Mesendoderm (in vitro differentiated cells): ENCODE data around the gene MMP24.

ENCODE experiments used
- DNase-seq: peaks from one replicate; pipeline ENCODE4 v3.0.0; 2013
- H2AK5ac ChIP-seq: 2 replicates; pipeline ENCODE4 v1.6.1; 2013; ENCODE audit warnings: low read length, inconsistent platforms
- H2BK120ac ChIP-seq: 2 replicates; pipeline ENCODE4 v1.6.1; 2013; ENCODE audit warnings: low read depth, mild to moderate bottlenecking, low read length, moderate library complexity, mixed read lengths
- H2BK15ac ChIP-seq: replicated peaks from 2 replicates; pipeline ENCODE4 v1.6.1; 2013; ENCODE audit warnings: low read depth, mild to moderate bottlenecking, moderate library complexity
- H2BK5ac ChIP-seq: 2 replicates; pipeline ENCODE4 v1.6.1; 2013; ENCODE audit warnings: low read length, inconsistent platforms
- H3K18ac ChIP-seq: 2 replicates; pipeline ENCODE4 v1.6.1; 2013; ENCODE audit warnings: mild to moderate bottlenecking, low read length, mixed read lengths
- H3K23ac ChIP-seq: one replicate; pipeline ENCODE4 v1.6.1; 2013; ENCODE audit warnings: low read length
- H3K27ac ChIP-seq: 2 replicates; pipeline ENCODE4 v1.5.1; 2013; ENCODE audit warnings: low read depth, mild to moderate bottlenecking, inconsistent platforms, low read length, moderate library complexity
- H3K27me3 ChIP-seq: 2 replicates; pipeline ENCODE4 v1.6.1; 2013; ENCODE audit warnings: low read length, control low read depth, mild to moderate bottlenecking, inconsistent platforms; ENCODE audit not compliant: insufficient read depth, poor library complexity
- H3K36me3 ChIP-seq: 2 replicates; pipeline ENCODE4 v1.6.1; 2013; ENCODE audit warnings: low read length, inconsistent platforms; ENCODE audit not compliant: control insufficient read depth, insufficient read depth
- H3K4ac ChIP-seq: one replicate; pipeline ENCODE4 v1.6.1; 2013; ENCODE audit warnings: low read depth, mild to moderate bottlenecking, low read length, moderate library complexity
- H3K4me1 ChIP-seq: 2 replicates; pipeline ENCODE4 v1.6.1; 2013; ENCODE audit warnings: low read depth, low read length, inconsistent platforms; ENCODE audit not compliant: control insufficient read depth
- H3K4me2 ChIP-seq: 2 replicates; pipeline ENCODE4 v1.6.1; 2013; ENCODE audit warnings: low read length
- H3K4me3 ChIP-seq: 2 replicates; pipeline ENCODE4 v1.5.1; 2013; ENCODE audit warnings: mild to moderate bottlenecking, low read length
- H3K56ac ChIP-seq: one replicate; pipeline ENCODE4 v1.6.1; 2013; ENCODE audit warnings: low read length
- H3K79me1 ChIP-seq: 2 replicates; pipeline ENCODE4 v1.6.1; 2013; ENCODE audit warnings: low read length, inconsistent platforms
- H3K79me2 ChIP-seq: 2 replicates; pipeline ENCODE4 v1.6.1; 2013; ENCODE audit warnings: mild to moderate bottlenecking, low read length; ENCODE audit not compliant: control insufficient read depth, insufficient read depth
- H3K9ac ChIP-seq: 2 replicates; pipeline ENCODE4 v1.6.1; 2013; ENCODE audit warnings: low read length, inconsistent platforms
- H4K5ac ChIP-seq: one replicate; pipeline ENCODE4 v1.6.1; 2013; ENCODE audit warnings: low read length
- H4K8ac ChIP-seq: one replicate; pipeline ENCODE4 v1.6.1; 2013; ENCODE audit warnings: low read depth, mild to moderate bottlenecking, control low read depth, low read length, moderate library complexity
- WGBS: extraction: QIAGEN DNeasy Blood & Tissue Kit; methylation state at CpG from one replicate; pipeline ENCODE4 v1.1.7; 2013; ENCODE audit warnings: low lambda C conversion rate, missing lambda C conversion rate; ENCODE audit not compliant: insufficient coverage; ENCODE audit errors: extremely low coverage; 5-methylcytosine and 5-hydroxymethylcytosine counted together

MMP24 gene

GRCh38 chr20:35285806-35286076 lies 59.3 kb downstream of the MMP24 start:
- Histone ChIP-seq H3K4me3 (no peak overlapping the region), H2BK5ac (no peak overlapping the region), H3K56ac (no peak overlapping the region), H3K4me1 (peaks cover 5% of the 10 kb centered on the region), H3K36me3 (peaks cover 1% of the 10 kb centered on the region), H3K9ac (no peak overlapping the region), H2BK15ac (no peak overlapping the region), H3K27ac (no peak overlapping the region), H3K4ac (no peak overlapping the region), H2AK5ac (no peak overlapping the region), H4K5ac (no peak overlapping the region), H3K79me2 (peaks cover 18% of the 10 kb centered on the region), H3K79me1 (peaks cover 7% of the 10 kb centered on the region), H3K18ac (no peak overlapping the region), H4K8ac (no peak overlapping the region), H3K4me2 (no peak overlapping the region), H3K27me3 (no peaks in the 10 kb centered on the region), H2BK120ac (no peak overlapping the region), H3K23ac (no peak overlapping the region)
- WGBS: no CpG with 5 or more reads among the region's 5 CpGs
- DNase-seq: no peak

GRCh38 chr20:35286077-35286898 lies 59.8 kb downstream of the MMP24 start:
- H3K27me3 ChIP-seq: no peaks in the 10 kb centered on the region
- no peak overlapping the region for H3K18ac ChIP-seq
- H2BK5ac ChIP-seq: no peak overlapping the region
- no peak overlapping the region for H2BK120ac ChIP-seq
- H3K56ac ChIP-seq: no peak overlapping the region
- H4K5ac ChIP-seq: no peak overlapping the region
- peaks cover 1% of the 10 kb centered on the region for H3K36me3 ChIP-seq
- no peak overlapping the region for H3K9ac ChIP-seq
- peaks cover 5% of the 10 kb centered on the region for H3K4me1 ChIP-seq
- H2BK15ac ChIP-seq: no peak overlapping the region
- H3K4ac ChIP-seq: no peak overlapping the region
- no CpG with 5 or more reads among the region's 12 CpGs for WGBS
- no peak overlapping the region for H3K4me3 ChIP-seq
- H2AK5ac ChIP-seq: no peak overlapping the region
- H3K79me1 ChIP-seq: peaks cover 7% of the 10 kb centered on the region
- DNase-seq: no peak
- H3K23ac ChIP-seq: no peak overlapping the region
- H3K79me2 ChIP-seq: peaks cover 18% of the 10 kb centered on the region
- no peak overlapping the region for H4K8ac ChIP-seq
- no peak overlapping the region for H3K4me2 ChIP-seq
- H3K27ac ChIP-seq: no peak overlapping the region

GRCh38 chr20:35286899-35287508 lies 60.5 kb downstream of the MMP24 start:
- no peak overlapping the region for H3K27ac ChIP-seq

GRCh38 chr20:35287509-35288324 lies 61.2 kb downstream of the MMP24 start:
- WGBS: no CpG with 5 or more reads among the region's 28 CpGs
- Histone ChIP-seq H4K5ac (no peak overlapping the region), H3K23ac (no peak overlapping the region), H3K4me1 (peaks cover 5% of the 10 kb centered on the region), H2BK120ac (no peak overlapping the region), H3K18ac (no peak overlapping the region), H2BK15ac (no peak overlapping the region), H4K8ac (no peak overlapping the region), H3K4me2 (no peak overlapping the region), H3K4me3 (no peak overlapping the region), H3K4ac (no peak overlapping the region), H2BK5ac (no peak overlapping the region), H3K36me3 (peaks cover 1% of the 10 kb centered on the region), H3K79me1 (peaks cover 7% of the 10 kb centered on the region), H3K79me2 (peaks cover 12% of the 10 kb centered on the region), H2AK5ac (no peak overlapping the region), H3K27me3 (no peaks in the 10 kb centered on the region), H3K9ac (no peak overlapping the region), H3K27ac (no peak overlapping the region), H3K56ac (no peak overlapping the region)
- DNase-seq: no peak

More at GRCh38 chr20:35286899-35287508, 60.5 kb downstream of the MMP24 start:
- Histone ChIP-seq H3K9ac (no peak overlapping the region), H2BK5ac (no peak overlapping the region), H4K5ac (no peak overlapping the region), H2BK120ac (no peak overlapping the region), H3K4me1 (peaks cover 5% of the 10 kb centered on the region), H2BK15ac (no peak overlapping the region), H4K8ac (no peak overlapping the region), H3K4me2 (no peak overlapping the region), H3K56ac (no peak overlapping the region), H3K79me1 (peaks cover 7% of the 10 kb centered on the region), H2AK5ac (no peak overlapping the region), H3K27me3 (no peaks in the 10 kb centered on the region), H3K18ac (no peak overlapping the region), H3K79me2 (peaks cover 15% of the 10 kb centered on the region), H3K23ac (no peak overlapping the region), H3K36me3 (peaks cover 1% of the 10 kb centered on the region), H3K4me3 (no peak overlapping the region), H3K4ac (no peak overlapping the region)
- no peak for DNase-seq
- no CpG with 5 or more reads among the region's 17 CpGs for WGBS

- H3K4me3 ChIP-seq: no peak overlapping the region
- H3K9ac ChIP-seq: no peak overlapping the region
- no peak overlapping the region for H3K27ac ChIP-seq
- H3K23ac ChIP-seq: no peak overlapping the region
- no peak overlapping the region for H3K4me2 ChIP-seq
- no CpG with 5 or more reads among the region's 19 CpGs for whole genome bisulfite sequencing
- H3K4ac ChIP-seq: no peak overlapping the region
- H2BK5ac ChIP-seq: no peak overlapping the region
- no peaks in the 10 kb centered on the region for H3K27me3 ChIP-seq
- H2AK5ac ChIP-seq: no peak overlapping the region
- H3K79me1 ChIP-seq: peaks cover 4% of the 10 kb centered on the region
- peaks cover 8% of the 10 kb centered on the region for H3K79me2 ChIP-seq
- no peak overlapping the region for H2BK120ac ChIP-seq
- no peak for DNase-seq
- H4K5ac ChIP-seq: no peak overlapping the region
- no peak overlapping the region for H2BK15ac ChIP-seq
- H3K36me3 ChIP-seq: no peaks in the 10 kb centered on the region
- no peak overlapping the region for H4K8ac ChIP-seq
- H3K56ac ChIP-seq: no peak overlapping the region
- H3K4me1 ChIP-seq: peaks cover 2% of the 10 kb centered on the region
- no peak overlapping the region for H3K18ac ChIP-seq
Observed at GRCh38 chr20:35288325-35289060, 62.0 kb downstream of the MMP24 start.
